Measurements from ENCODE around the gene CAMTA1. TPM values are rescaled to one million over a fixed set of nuclear protein-coding genes. Genes with fewer than 3 reads are reported as not detected.

The CAMTA1 gene
- polyA plus RNA-seq, 1 experiment, result 64.9 TPM

- Histone ChIP-seq H3K27ac (ENCODE audit: low read depth, low read length) (no peak overlapping the region), H3K4me3 (ENCODE audit: low read depth, low read length) (no peak overlapping the region), H3K9me3 (ENCODE audit: control insufficient read depth, insufficient read depth, low read length) (no peaks in the 10 kb centered on the region; the same call in 1 of the 2 replicates), H3K27me3 (ENCODE audit: control insufficient read depth, insufficient read depth, low read length) (no peaks in the 10 kb centered on the region)
- ChIA-PET CTCF (no interaction called here), POLR2A (interaction anchor here (0.6 kb wide), 1 partner anchor 18 kb away, joined by 4 read pairs; no protein-coding TSS in a partner anchor)
- no peak for DNase-seq (ENCODE audit: low read depth, low spot score)
- no peak for TF ChIP-seq CTCF (IDR thresholded peaks at IDR 0.05; ENCODE audit: low read depth, low read length)
Observed at GRCh38 chr1:7508934-7509519, 723.8 kb downstream of the CAMTA1 start.

GRCh38 chr1:7509598-7509997, 724.3 kb downstream of the CAMTA1 start:
- Histone ChIP-seq H3K9me3 (ENCODE audit: control insufficient read depth, insufficient read depth, low read length) (no peaks in the 10 kb centered on the region; the same call in 1 of the 2 replicates), H3K27ac (ENCODE audit: low read depth, low read length) (no peak overlapping the region), H3K27me3 (ENCODE audit: control insufficient read depth, insufficient read depth, low read length) (no peaks in the 10 kb centered on the region), H3K4me3 (ENCODE audit: low read depth, low read length) (no peak overlapping the region)
- DNase-seq (ENCODE audit: low read depth, low spot score), result no peak
- TF ChIP-seq CTCF (IDR thresholded peaks at IDR 0.05; ENCODE audit: low read depth, low read length), result no peak
- POLR2A ChIA-PET, result interaction anchor here (0.6 kb wide), 1 partner anchor 18 kb away, joined by 4 read pairs; no protein-coding TSS in a partner anchor
- CTCF ChIA-PET, result no interaction called here

- Histone ChIP-seq H3K27ac (ENCODE audit: low read depth, low read length) (no peak overlapping the region), H3K27me3 (ENCODE audit: control insufficient read depth, insufficient read depth, low read length) (no peaks in the 10 kb centered on the region), H3K4me3 (ENCODE audit: low read depth, low read length) (no peak overlapping the region), H3K9me3 (ENCODE audit: control insufficient read depth, insufficient read depth, low read length) (no peaks in the 10 kb centered on the region; the same call in 1 of the 2 replicates)
- CTCF ChIA-PET, result no interaction called here
- TF ChIP-seq CTCF (IDR thresholded peaks at IDR 0.05; ENCODE audit: low read depth, low read length), result no peak
- POLR2A ChIA-PET, result no interaction called here
- no peak for DNase-seq (ENCODE audit: low read depth, low spot score)
Observed at GRCh38 chr1:7510389-7510931, 725.2 kb downstream of the CAMTA1 start.

GRCh38 chr1:7511381-7511780, 726.1 kb downstream of the CAMTA1 start:
- Histone ChIP-seq H3K27me3 (ENCODE audit: control insufficient read depth, insufficient read depth, low read length) (no peaks in the 10 kb centered on the region), H3K27ac (ENCODE audit: low read depth, low read length) (no peak overlapping the region), H3K4me3 (ENCODE audit: low read depth, low read length) (no peak overlapping the region), H3K9me3 (ENCODE audit: control insufficient read depth, insufficient read depth, low read length) (no peaks in the 10 kb centered on the region; the same call in 1 of the 2 replicates)
- ChIA-PET POLR2A (no interaction called here), CTCF (no interaction called here)
- no peak for DNase-seq (ENCODE audit: low read depth, low spot score)
- no peak for TF ChIP-seq CTCF (IDR thresholded peaks at IDR 0.05; ENCODE audit: low read depth, low read length)

GRCh38 chr1:7513081-7513480, 727.8 kb downstream of the CAMTA1 start:
- no peaks in the 10 kb centered on the region for H3K9me3 ChIP-seq (ENCODE audit: control insufficient read depth, insufficient read depth, low read length)
- peaks cover 2% of the 10 kb centered on the region for H3K27me3 ChIP-seq (ENCODE audit: control insufficient read depth, insufficient read depth, low read length)
- ChIA-PET CTCF (interaction anchor here (0.5 kb wide), 1 partner anchor 1032 kb away, joined by 3 read pairs; no protein-coding TSS in a partner anchor), POLR2A (no interaction called here)
- no peak overlapping the region for H3K27ac ChIP-seq (ENCODE audit: low read depth, low read length)
- TF ChIP-seq CTCF (IDR thresholded peaks at IDR 0.05; ENCODE audit: low read depth, low read length), result no peak
- DNase-seq (ENCODE audit: low read depth, low spot score), result no peak
- no peak overlapping the region for H3K4me3 ChIP-seq (ENCODE audit: low read depth, low read length)
